Karpas-422 (cell line): Measurements from ENCODE around the gene CCR7. TPM values are rescaled to one million over a fixed set of nuclear protein-coding genes. Genes with fewer than 3 reads are reported as not detected.

Experiments
- DNase-seq: peaks from one replicate; pipeline ENCODE4 v3.0.0-alpha.2; 2015
- H2AFZ ChIP-seq: fragments of 200-600 bp; sonication (generic); 2 replicates; pipeline ENCODE4 v1.6.1; 2014; ENCODE audit warnings: antibody characterized with exemption, low read length, mixed read lengths
- H3K27ac ChIP-seq: fragments of 200-600 bp; sonication (generic); 2 replicates; pipeline ENCODE4 v1.5.1; 2014; ENCODE audit warnings: mild to moderate bottlenecking, low read length, moderate library complexity
- H3K27me3 ChIP-seq: fragments of 200-600 bp; sonication (generic); 2 replicates; pipeline ENCODE4 v1.6.1; 2014; ENCODE audit warnings: low read length, mixed read lengths
- H3K36me3 ChIP-seq: fragments of 200-600 bp; sonication (generic); 2 replicates; pipeline ENCODE4 v1.6.1; 2014; ENCODE audit warnings: low read length, mixed read lengths; ENCODE audit not compliant: insufficient read depth
- H3K4me1 ChIP-seq: fragments of 200-600 bp; sonication (generic); 2 replicates; pipeline ENCODE4 v1.6.1; 2014; ENCODE audit warnings: mild to moderate bottlenecking, low read length, mixed read lengths
- H3K4me2 ChIP-seq: fragments of 200-600 bp; sonication (generic); 2 replicates; pipeline ENCODE4 v1.6.1; 2014; ENCODE audit warnings: low read length, low read depth, mild to moderate bottlenecking; ENCODE audit not compliant: poor library complexity, severe bottlenecking
- H3K4me3 ChIP-seq: fragments of 200-600 bp; sonication (generic); 2 replicates; pipeline ENCODE4 v1.5.1; 2014; ENCODE audit warnings: mild to moderate bottlenecking, antibody characterized with exemption, low read length, mixed read lengths
- H3K79me2 ChIP-seq: fragments of 200-600 bp; sonication (generic); 2 replicates; pipeline ENCODE4 v1.6.1; 2014; ENCODE audit warnings: mild to moderate bottlenecking, low read length, mixed read lengths
- H3K9ac ChIP-seq: fragments of 200-600 bp; sonication (generic); 2 replicates; pipeline ENCODE4 v1.6.0; 2014; ENCODE audit warnings: low read length
- H3K9me2 ChIP-seq: fragments of 200-600 bp; sonication (generic), shearing (Covaris generic); replicated peaks from 2 replicates; pipeline ENCODE4 v1.6.0; 2014; ENCODE audit warnings: mild to moderate bottlenecking, low read length, moderate library complexity; ENCODE audit not compliant: insufficient read depth
- H3K9me3 ChIP-seq: fragments of 300-700, 200-600 bp; sonication (generic); 2 replicates; pipeline ENCODE4 v1.6.1; 2014; ENCODE audit warnings: low read length, mixed read lengths
- H4K20me1 ChIP-seq: fragments of 200-600 bp; sonication (generic); 2 replicates; pipeline ENCODE4 v1.6.1; 2014; ENCODE audit warnings: mild to moderate bottlenecking, antibody characterized with exemption, low read length, low read depth; ENCODE audit not compliant: insufficient read depth
- total RNA-seq: library from RNA; depleted of rRNA; stranded (reverse); fragments of >200 nt; shearing (Covaris generic); gene quantifications from 2 replicates; pipeline ENCODE4 v1.2.3, GENCODE V29; 2014; ENCODE audit warnings: low replicate concordance

The CCR7 gene
- total RNA-seq, 1 experiment from 2014 or later = not detected

GRCh38 chr17:40520991-40521453 is 44.2 kb downstream of the CCR7 start:
- Histone ChIP-seq H3K4me1 (no peaks in the 10 kb centered on the region), H3K9ac (no peak overlapping the region), H3K4me2 (no peak overlapping the region), H3K27me3 (no peaks in the 10 kb centered on the region), H3K79me2 (no peaks in the 10 kb centered on the region), H3K27ac (no peak overlapping the region), H3K9me2 (no peaks in the 10 kb centered on the region), H3K4me3 (no peak overlapping the region), H4K20me1 (no peaks in the 10 kb centered on the region), H3K36me3 (no peaks in the 10 kb centered on the region), H3K9me3 (no peaks in the 10 kb centered on the region), H2AFZ (no peak overlapping the region)
- DNase-seq = no peak

- no peak overlapping the region for H3K4me2 ChIP-seq
- no peak overlapping the region for H3K27ac ChIP-seq
- no peak overlapping the region for H2AFZ ChIP-seq
- H3K9me2 ChIP-seq = no peaks in the 10 kb centered on the region
- H3K9ac ChIP-seq = no peak overlapping the region
- no peaks in the 10 kb centered on the region for H3K27me3 ChIP-seq
- no peaks in the 10 kb centered on the region for H3K9me3 ChIP-seq
- no peak overlapping the region for H3K4me3 ChIP-seq
- H3K36me3 ChIP-seq = no peaks in the 10 kb centered on the region
- H3K4me1 ChIP-seq = no peaks in the 10 kb centered on the region
- no peaks in the 10 kb centered on the region for H3K79me2 ChIP-seq
- DNase-seq = no peak
- no peaks in the 10 kb centered on the region for H4K20me1 ChIP-seq
Measured at GRCh38 chr17:40519089-40519775, 46.0 kb downstream of the CCR7 start.

DNA sequence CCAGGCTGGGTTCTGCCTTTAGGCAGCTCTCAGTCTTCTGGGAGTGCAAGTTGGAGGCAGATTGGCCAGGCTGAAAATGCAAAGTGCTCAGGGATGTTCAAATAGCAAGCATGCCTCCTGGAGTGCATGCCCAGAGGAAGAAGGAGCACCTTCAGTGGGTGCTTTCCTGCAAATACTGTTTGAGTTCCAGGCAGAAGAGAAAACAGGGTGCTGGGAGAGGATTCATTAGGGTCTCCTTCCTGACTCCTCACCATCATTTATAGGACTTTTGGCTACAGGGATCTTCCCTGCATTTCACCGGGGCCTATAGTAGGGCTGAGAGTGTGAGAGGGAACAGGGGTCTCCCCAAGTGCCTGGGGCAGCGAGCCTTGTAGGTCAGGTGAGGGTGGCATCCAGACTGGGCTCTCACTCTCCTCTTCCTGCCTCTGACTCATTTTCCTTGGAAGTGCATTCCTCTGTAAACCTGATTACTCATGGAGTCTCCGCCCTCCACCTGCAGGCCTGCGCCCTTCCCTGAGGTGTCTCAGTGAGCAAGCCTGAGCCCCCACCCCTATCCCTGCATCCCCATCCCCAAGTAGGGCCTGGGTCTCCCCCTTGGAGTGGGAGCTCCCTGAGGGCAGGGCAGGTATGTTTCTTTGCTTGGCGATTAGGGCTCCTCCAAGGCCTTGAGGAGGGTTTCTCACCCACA is 46.7 kb downstream of the CCR7 start:
- no peaks in the 10 kb centered on the region for H3K9me2 ChIP-seq
- no peaks in the 10 kb centered on the region for H4K20me1 ChIP-seq
- no peaks in the 10 kb centered on the region for H3K9me3 ChIP-seq
- H3K9ac ChIP-seq = no peak overlapping the region
- no peaks in the 10 kb centered on the region for H3K36me3 ChIP-seq
- no peaks in the 10 kb centered on the region for H3K79me2 ChIP-seq
- H2AFZ ChIP-seq = no peak overlapping the region
- H3K4me2 ChIP-seq = no peak overlapping the region
- no peak for DNase-seq
- no peak overlapping the region for H3K4me3 ChIP-seq
- no peaks in the 10 kb centered on the region for H3K27me3 ChIP-seq
- H3K4me1 ChIP-seq = no peaks in the 10 kb centered on the region
- H3K27ac ChIP-seq = no peak overlapping the region

- H2AFZ ChIP-seq = no peak overlapping the region
- no peaks in the 10 kb centered on the region for H3K79me2 ChIP-seq
- no peaks in the 10 kb centered on the region for H3K36me3 ChIP-seq
- no peak overlapping the region for H3K9ac ChIP-seq
- H3K27me3 ChIP-seq = no peaks in the 10 kb centered on the region
- DNase-seq = no peak
- no peaks in the 10 kb centered on the region for H4K20me1 ChIP-seq
- H3K4me3 ChIP-seq = no peak overlapping the region
- H3K4me2 ChIP-seq = no peak overlapping the region
- H3K27ac ChIP-seq = no peak overlapping the region
- no peaks in the 10 kb centered on the region for H3K4me1 ChIP-seq
- no peaks in the 10 kb centered on the region for H3K9me3 ChIP-seq
- no peaks in the 10 kb centered on the region for H3K9me2 ChIP-seq
Measured at GRCh38 chr17:40517981-40518380, 47.3 kb downstream of the CCR7 start.

- H3K9ac ChIP-seq = no peak overlapping the region
Measured at GRCh38 chr17:40517286-40517662, 48.0 kb downstream of the CCR7 start.

GRCh38 chr17:40516581-40517285 is 48.5 kb downstream of the CCR7 start:
- no peaks in the 10 kb centered on the region for H3K9me2 ChIP-seq
- H3K27me3 ChIP-seq = no peaks in the 10 kb centered on the region
- no peaks in the 10 kb centered on the region for H3K4me1 ChIP-seq
- no peak overlapping the region for H3K27ac ChIP-seq
- H3K4me3 ChIP-seq = no peak overlapping the region
- H2AFZ ChIP-seq = no peak overlapping the region
- no peaks in the 10 kb centered on the region for H3K36me3 ChIP-seq
- H3K4me2 ChIP-seq = no peak overlapping the region
- no peak overlapping the region for H3K9ac ChIP-seq
- no peak for DNase-seq
- no peaks in the 10 kb centered on the region for H4K20me1 ChIP-seq
- H3K9me3 ChIP-seq = no peaks in the 10 kb centered on the region
- no peaks in the 10 kb centered on the region for H3K79me2 ChIP-seq

More at GRCh38 chr17:40517286-40517662, 48.0 kb downstream of the CCR7 start:
- no peaks in the 10 kb centered on the region for H3K9me2 ChIP-seq
- no peaks in the 10 kb centered on the region for H3K9me3 ChIP-seq
- no peak overlapping the region for H3K27ac ChIP-seq
- no peak overlapping the region for H3K4me2 ChIP-seq
- H3K4me1 ChIP-seq = no peaks in the 10 kb centered on the region
- no peak overlapping the region for H3K4me3 ChIP-seq
- H3K79me2 ChIP-seq = no peaks in the 10 kb centered on the region
- H2AFZ ChIP-seq = no peak overlapping the region
- H3K36me3 ChIP-seq = no peaks in the 10 kb centered on the region
- H4K20me1 ChIP-seq = no peaks in the 10 kb centered on the region
- no peak for DNase-seq
- no peaks in the 10 kb centered on the region for H3K27me3 ChIP-seq

DNA sequence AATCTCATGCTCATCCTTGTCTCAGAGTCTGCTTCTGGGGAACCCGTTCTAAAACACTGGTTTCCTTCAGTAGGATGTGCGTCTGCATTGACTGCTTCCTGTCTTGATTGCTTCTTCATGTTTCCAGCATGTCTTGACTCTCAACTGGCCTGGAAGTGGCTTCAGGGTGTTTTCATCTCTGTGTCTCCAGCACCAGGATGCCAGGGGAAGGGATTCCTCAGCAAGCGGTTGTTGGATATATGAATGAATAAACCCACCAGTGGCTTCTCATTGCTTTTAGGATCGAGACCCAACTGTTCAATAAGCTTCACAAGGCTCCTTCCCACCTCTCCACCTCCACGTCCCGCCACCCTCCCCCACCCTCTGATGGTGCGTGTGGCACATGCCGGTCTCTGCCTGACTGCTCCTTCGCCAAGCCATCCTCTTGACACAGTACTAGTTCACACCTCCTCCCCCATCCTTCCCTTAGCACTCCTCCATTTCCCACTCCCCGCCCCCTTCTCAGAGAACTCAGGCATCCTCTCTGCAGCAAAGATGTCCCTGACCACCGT is 49.7 kb downstream of the CCR7 start:
- no peak overlapping the region for H3K4me3 ChIP-seq
- no peaks in the 10 kb centered on the region for H3K79me2 ChIP-seq
- no peaks in the 10 kb centered on the region for H3K4me1 ChIP-seq
- H3K27ac ChIP-seq = no peak overlapping the region
- no peak overlapping the region for H3K9ac ChIP-seq
- H3K4me2 ChIP-seq = no peak overlapping the region
- H4K20me1 ChIP-seq = no peaks in the 10 kb centered on the region
- H3K9me2 ChIP-seq = no peaks in the 10 kb centered on the region
- no peaks in the 10 kb centered on the region for H3K9me3 ChIP-seq
- DNase-seq = no peak
- no peaks in the 10 kb centered on the region for H3K27me3 ChIP-seq
- no peak overlapping the region for H2AFZ ChIP-seq
- no peaks in the 10 kb centered on the region for H3K36me3 ChIP-seq

GRCh38 chr17:40515011-40515410 is 50.3 kb downstream of the CCR7 start:
- H3K79me2 ChIP-seq = no peaks in the 10 kb centered on the region
- no peaks in the 10 kb centered on the region for H3K4me1 ChIP-seq
- H3K4me2 ChIP-seq = no peak overlapping the region
- no peaks in the 10 kb centered on the region for H4K20me1 ChIP-seq
- no peak overlapping the region for H3K27ac ChIP-seq
- no peak for DNase-seq
- H3K36me3 ChIP-seq = no peaks in the 10 kb centered on the region
- no peak overlapping the region for H3K9ac ChIP-seq
- no peaks in the 10 kb centered on the region for H3K27me3 ChIP-seq
- no peak overlapping the region for H3K4me3 ChIP-seq
- H3K9me2 ChIP-seq = no peaks in the 10 kb centered on the region
- no peak overlapping the region for H2AFZ ChIP-seq
- H3K9me3 ChIP-seq = no peaks in the 10 kb centered on the region
